Endothelial cell of umbilical vein (primary cell): Measurements from ENCODE around the gene CNRIP1. TPM values are rescaled to one million over a fixed set of nuclear protein-coding genes. Genes with fewer than 3 reads are reported as not detected.

ENCODE experiments used
- BruUV-seq: library from RNA; stranded (reverse); fragments of 400-500 nt; replicated peaks from 2 replicates; lab custom pipeline; 2021; lab: Mats Ljungman, UMichigan
- CTCF ChIA-PET: fragments of 300-600, 350-600 bp; sonication (Branson Sonifier 250); formaldehyde crosslinking; loops from one replicate; lab custom pipeline; 2021; ENCODE audit warnings: antibody characterized with exemption, inconsistent platforms; lab: Charles Lee
- POLR2A ChIA-PET: fragments of 300-600, 350-600 bp; sonication (Branson Sonifier 250); formaldehyde crosslinking; loops from one replicate; lab custom pipeline; 2021; ENCODE audit warnings: antibody characterized with exemption, inconsistent platforms; lab: Charles Lee
- DNase-seq: peaks from one replicate; pipeline ENCODE4 v3.0.0-alpha.2; 2011; ENCODE audit warnings: low read depth, low spot score
- FAIRE-seq: peaks from 2 replicates; lab custom pipeline; 2011; peaks lifted over from hg19 to GRCh38; lab: Jason Lieb, UNC
- H2AFZ ChIP-seq: 2 replicates; pipeline ENCODE4 v1.6.0; 2012; ENCODE audit warnings: low read depth, low read length, control low read depth, inconsistent platforms
- H3K27ac ChIP-seq: 2 replicates; pipeline ENCODE4 v1.5.1; 2011; ENCODE audit warnings: low read depth, mild to moderate bottlenecking, control low read depth, low read length, moderate library complexity; ENCODE audit not compliant: insufficient read depth
- H3K27me3 ChIP-seq, 2 experiments: 2 replicates each; pipeline versions ENCODE4 v1.6.0 to v1.6.1; 2011; ENCODE audit warnings: low read length in 2 of 2, mixed read lengths in 1 of 2; ENCODE audit not compliant: control insufficient read depth in 2 of 2, insufficient read depth in 2 of 2
- H3K36me3 ChIP-seq, 2 experiments: 2 replicates in 1 of 2; 3 replicates in 1 of 2; pipeline ENCODE4 v1.5.1; 2011; ENCODE audit warnings: low read length in 2 of 2, mild to moderate bottlenecking in 1 of 2, moderate library complexity in 1 of 2; ENCODE audit not compliant: control insufficient read depth in 2 of 2, insufficient read depth in 2 of 2; ENCODE audit errors: extremely low read depth in 1 of 2
- H3K4me1 ChIP-seq: 3 replicates; pipeline ENCODE4 v1.5.1; 2011; ENCODE audit warnings: mild to moderate bottlenecking, low read length; ENCODE audit not compliant: control insufficient read depth, insufficient read depth; ENCODE audit errors: extremely low read depth
- H3K4me2 ChIP-seq: 2 replicates; pipeline ENCODE4 v1.6.1; 2011; ENCODE audit warnings: low read length, control low read depth, mixed read lengths; ENCODE audit not compliant: insufficient read depth
- H3K4me3 ChIP-seq, 3 experiments: fragments of 200-600 bp in 1 of 3; sonication (generic), shearing (Covaris generic) in 1 of 3; replicated peaks in 1 of 3; 2 replicates each; pipeline ENCODE4 v1.5.1; 2011 to 2016; ENCODE audit warnings: control low read depth in 3 of 3, low read length in 3 of 3, mild to moderate bottlenecking in 2 of 3, inconsistent platforms in 1 of 3, low read depth in 1 of 3, moderate library complexity in 1 of 3; ENCODE audit not compliant: insufficient read depth in 1 of 3
- H3K79me2 ChIP-seq: 2 replicates; pipeline ENCODE4 v1.6.0; 2012; ENCODE audit warnings: low read length, inconsistent platforms; ENCODE audit not compliant: control insufficient read depth, insufficient read depth
- H3K9ac ChIP-seq: replicated peaks from 2 replicates; pipeline ENCODE3; 2011; ENCODE audit warnings: low read length, control low read depth; ENCODE audit not compliant: insufficient read depth; ENCODE audit errors: extremely low read depth
- H3K9me1 ChIP-seq: replicated peaks from 3 replicates; pipeline ENCODE4 v1.6.0; 2011; ENCODE audit warnings: mild to moderate bottlenecking, low read length; ENCODE audit not compliant: control insufficient read depth, insufficient read depth; ENCODE audit errors: extremely low read depth
- H3K9me3 ChIP-seq: replicated peaks from 2 replicates; pipeline ENCODE4 v1.5.1; 2012; ENCODE audit warnings: low read length, inconsistent platforms; ENCODE audit not compliant: control insufficient read depth, insufficient read depth
- H4K20me1 ChIP-seq: replicated peaks from 2 replicates; pipeline ENCODE3; 2011; ENCODE audit warnings: mild to moderate bottlenecking, low read length; ENCODE audit not compliant: control insufficient read depth, insufficient read depth; ENCODE audit errors: extremely low read depth
- EZH2 ChIP-seq: IDR thresholded peaks from 2 replicates; pipeline ENCODE4 v1.6.1; 2012; ENCODE audit warnings: borderline replicate concordance, low read depth, mild to moderate bottlenecking, moderate library complexity, low read length, inconsistent platforms; ENCODE audit not compliant: severe bottlenecking
- FOS ChIP-seq: IDR thresholded peaks from 2 replicates; pipeline ENCODE4 v1.6.1; 2011; ENCODE audit warnings: mild to moderate bottlenecking, low read length, moderate library complexity, borderline replicate concordance; ENCODE audit not compliant: insufficient read depth
- GATA2 ChIP-seq: IDR thresholded peaks from 2 replicates; pipeline ENCODE4 v1.7.0; 2011; ENCODE audit warnings: low read depth, mild to moderate bottlenecking, moderate library complexity, mixed read lengths, low read length; ENCODE audit not compliant: insufficient read length, insufficient read depth
- JUN ChIP-seq: IDR thresholded peaks from 2 replicates; pipeline ENCODE4 v1.6.1; 2011; ENCODE audit warnings: borderline replicate concordance, low read depth; ENCODE audit not compliant: insufficient read length, insufficient read depth
- MAX ChIP-seq: IDR thresholded peaks from 2 replicates; pipeline ENCODE4 v1.6.1; 2011; ENCODE audit not compliant: insufficient read depth, insufficient read length
- MYC ChIP-seq: IDR thresholded peaks from one replicate; pipeline ENCODE4 v1.6.1; 2011; ENCODE audit warnings: mild to moderate bottlenecking, low read depth, low read length
- POLR2A ChIP-seq: IDR thresholded peaks from 2 replicates; pipeline ENCODE4 v1.6.1; 2012; ENCODE audit warnings: low read depth, mild to moderate bottlenecking, control low read depth, low read length
- POLR2AphosphoS5 ChIP-seq: IDR thresholded peaks from 2 replicates; pipeline ENCODE4 v1.6.1; 2012; ENCODE audit warnings: low read depth, mild to moderate bottlenecking, control low read depth, low read length, moderate library complexity; ENCODE audit not compliant: insufficient read depth
- dilution Hi-C: fragments of 300-500 bp; cut with MboI; formaldehyde crosslinking; loops from one replicate; pipeline ENCODE4 v1.15.0; 2019; ENCODE audit warnings: low sequenced_read_pairs; ENCODE audit not compliant: extremely low pct_ligation_motif_present
- intact Hi-C: fragments of 100-400 bp; cut with micrococcal nuclease; formaldehyde crosslinking; loops from one replicate; pipeline ENCODE4 v1.10.0; 2022
- polyA plus RNA-seq, 4 experiments: library from polyadenylated mRNA; depleted of rRNA in 3 of 4; stranded (reverse) in 3 of 4; unstranded in 1 of 4; fragments of >200 nt; gene quantifications; 2 replicates each; pipeline versions ENCODE4 v1.2.1 to v1.2.3, GENCODE V29; 2011 to 2012; ENCODE audit warnings: missing spikeins in 1 of 4
- total RNA-seq: library from RNA; stranded (reverse); gene quantifications from 2 replicates; pipeline ENCODE4 v1.2.3, GENCODE V29; 2021
- TF ChIP-seq, protein P1 (sequence below), 2 donors: IDR thresholded peaks; 1 replicate in 1 of 2; 2 replicates in 1 of 2; pipeline ENCODE4 v1.5.1; 2011; ENCODE audit warnings: low read length in 2 of 2, mild to moderate bottlenecking in 2 of 2, moderate library complexity in 2 of 2, control low read depth in 1 of 2, inconsistent platforms in 1 of 2, low read depth in 1 of 2; ENCODE audit not compliant: insufficient read depth in 1 of 2; ENCODE audit errors: extremely low read depth in 1 of 2

Gene CNRIP1
- total and polyA plus RNA-seq, 2 donors (not counting 3 experiments of a cell fraction or from before 2014, with no cell fraction given) = 74.6 to 98.9 TPM

GRCh38 chr2:68342470-68342869, 22.7 kb upstream of the CNRIP1 start:
- POLR2A ChIA-PET = no interaction called here
- no peak for TF ChIP-seq EZH2
- no peak for TF ChIP-seq JUN
- TF ChIP-seq MAX = no peak
- no peak for TF ChIP-seq POLR2AphosphoS5
- TF ChIP-seq MYC = no peak
- no peak for TF ChIP-seq GATA2
- TF ChIP-seq, protein P1, sequence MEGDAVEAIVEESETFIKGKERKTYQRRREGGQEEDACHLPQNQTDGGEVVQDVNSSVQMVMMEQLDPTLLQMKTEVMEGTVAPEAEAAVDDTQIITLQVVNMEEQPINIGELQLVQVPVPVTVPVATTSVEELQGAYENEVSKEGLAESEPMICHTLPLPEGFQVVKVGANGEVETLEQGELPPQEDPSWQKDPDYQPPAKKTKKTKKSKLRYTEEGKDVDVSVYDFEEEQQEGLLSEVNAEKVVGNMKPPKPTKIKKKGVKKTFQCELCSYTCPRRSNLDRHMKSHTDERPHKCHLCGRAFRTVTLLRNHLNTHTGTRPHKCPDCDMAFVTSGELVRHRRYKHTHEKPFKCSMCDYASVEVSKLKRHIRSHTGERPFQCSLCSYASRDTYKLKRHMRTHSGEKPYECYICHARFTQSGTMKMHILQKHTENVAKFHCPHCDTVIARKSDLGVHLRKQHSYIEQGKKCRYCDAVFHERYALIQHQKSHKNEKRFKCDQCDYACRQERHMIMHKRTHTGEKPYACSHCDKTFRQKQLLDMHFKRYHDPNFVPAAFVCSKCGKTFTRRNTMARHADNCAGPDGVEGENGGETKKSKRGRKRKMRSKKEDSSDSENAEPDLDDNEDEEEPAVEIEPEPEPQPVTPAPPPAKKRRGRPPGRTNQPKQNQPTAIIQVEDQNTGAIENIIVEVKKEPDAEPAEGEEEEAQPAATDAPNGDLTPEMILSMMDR (IDR thresholded peaks at IDR 0.05; ENCODE audit: extremely low read depth in 1 of 2, insufficient read depth in 1 of 2, low read depth in 1 of 2, low read length in 2 of 2) = no peak
- TF ChIP-seq FOS = no peak
- no peak for TF ChIP-seq POLR2A
- no peak for DNase-seq
- no peaks in the 10 kb centered on the region for H3K36me3 ChIP-seq
- H3K4me2 ChIP-seq = no peak overlapping the region
- dilution Hi-C loops = no loop called here
- H3K4me3 ChIP-seq = no peak overlapping the region
- no peaks in the 10 kb centered on the region for H3K4me1 ChIP-seq
- no peak for FAIRE-seq
- CTCF ChIA-PET = no interaction called here
- intact Hi-C loops = no loop called here
- no TSS peak for BruUV-seq
- peaks cover 13 to 30% of the 10 kb centered on the region in 2 experiments for H3K27me3 ChIP-seq
- H3K9ac ChIP-seq = no peak overlapping the region
- no peak overlapping the region for H2AFZ ChIP-seq
- no peaks in the 10 kb centered on the region for H3K9me3 ChIP-seq
- no peak overlapping the region for H3K27ac ChIP-seq
- no peaks in the 10 kb centered on the region for H3K9me1 ChIP-seq
- no peaks in the 10 kb centered on the region for H3K79me2 ChIP-seq
- no peaks in the 10 kb centered on the region for H4K20me1 ChIP-seq
